Progenitor cell of endocrine pancreas (in vitro differentiated cells): ENCODE results near the gene PIP4P1. TPM values are rescaled to one million over a fixed set of nuclear protein-coding genes. Genes with fewer than 3 reads are reported as not detected.

ENCODE experiments used
- DNase-seq: peaks from one replicate; pipeline ENCODE4 v3.0.0; 2021; ENCODE audit warnings: low spot score; ENCODE audit not compliant: unreplicated experiment
- H3K27ac Mint-ChIP-seq: 2 replicates; pipeline ENCODE4 v1.8.0; 2021; ENCODE audit warnings: mild to moderate bottlenecking, moderate library complexity, mixed read lengths
- H3K27me3 Mint-ChIP-seq: 2 replicates; pipeline ENCODE4 v1.8.0; 2021; ENCODE audit warnings: mixed read lengths
- H3K36me3 Mint-ChIP-seq: 2 replicates; pipeline ENCODE4 v1.8.0; 2022; ENCODE audit warnings: mixed read lengths; ENCODE audit not compliant: insufficient read depth
- H3K4me1 Mint-ChIP-seq: 2 replicates; pipeline ENCODE4 v1.8.0; 2021; ENCODE audit warnings: low read depth, mixed read lengths
- H3K4me3 Mint-ChIP-seq: 2 replicates; pipeline ENCODE4 v1.8.0; 2021; ENCODE audit warnings: low read depth, mild to moderate bottlenecking, moderate library complexity, mixed read lengths
- H3K9me3 Mint-ChIP-seq: 2 replicates; pipeline ENCODE4 v1.8.0; 2021; ENCODE audit warnings: low read depth, mixed read lengths
- total RNA-seq: library from RNA; stranded (reverse); gene quantifications from 2 replicates; pipeline ENCODE4 v1.2.1, GENCODE V29; 2021
- TF ChIP-seq, protein P1 (sequence below): fragments of 200-600 bp; sonication (generic); IDR thresholded peaks from one replicate; pipeline ENCODE4 v1.5.0; 2021; ENCODE audit warnings: antibody characterized with exemption, mild to moderate bottlenecking; ENCODE audit not compliant: unreplicated experiment

Gene PIP4P1
- total RNA-seq, 1 donor from 2014 or later: 45.6 TPM

DNA sequence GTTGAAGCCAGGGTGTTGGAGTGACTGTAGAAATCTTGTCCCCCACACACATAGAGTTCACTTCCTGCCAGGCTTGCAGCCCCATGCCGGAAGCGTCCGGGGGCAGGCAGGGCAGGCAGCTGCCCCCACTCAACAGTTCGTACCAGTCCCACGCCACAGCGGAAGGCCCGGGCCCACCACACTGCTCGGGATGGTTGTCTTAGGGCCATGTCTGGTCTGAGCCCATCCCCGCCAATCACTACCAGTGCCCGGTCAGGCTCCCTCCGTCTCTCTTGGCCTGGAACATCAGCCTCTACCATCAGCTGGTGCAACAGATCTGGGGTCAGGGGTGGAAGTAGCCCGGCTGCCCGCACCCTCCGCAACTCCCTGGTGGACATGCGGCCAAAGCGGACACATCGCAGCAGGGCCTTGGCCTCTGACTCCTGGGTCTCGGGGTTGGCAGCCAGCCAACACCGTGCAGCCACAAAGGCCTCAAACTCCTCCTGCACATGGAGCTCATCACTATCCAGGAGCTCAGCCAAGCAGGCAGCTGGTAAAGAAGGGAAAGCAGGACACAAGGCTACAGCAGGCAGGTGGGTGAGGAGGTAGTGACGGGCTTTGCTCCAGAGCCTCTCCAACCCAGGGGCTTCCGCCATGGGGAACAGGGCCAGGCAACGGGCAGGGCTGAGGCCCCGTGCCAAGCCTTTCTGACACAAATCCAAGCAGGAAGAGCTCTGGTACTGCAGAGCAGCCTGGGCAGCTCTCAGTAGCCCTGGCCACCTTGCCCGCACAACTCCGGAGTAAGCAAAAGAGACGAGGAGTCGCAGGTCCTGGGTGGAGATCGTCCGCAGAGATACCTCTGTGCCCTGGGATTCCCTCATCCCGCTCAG, 31.2 kb downstream of the PIP4P1 start:
- Mint-ChIP-seq H3K9me3 (no peaks in the 10 kb centered on the region), H3K36me3 (no peaks in the 10 kb centered on the region), H3K4me3 (no peak overlapping the region), H3K27me3 (peaks cover 3% of the 10 kb centered on the region), H3K27ac (no peak overlapping the region), H3K4me1 (peaks cover 1% of the 10 kb centered on the region)
- TF ChIP-seq, protein P1, sequence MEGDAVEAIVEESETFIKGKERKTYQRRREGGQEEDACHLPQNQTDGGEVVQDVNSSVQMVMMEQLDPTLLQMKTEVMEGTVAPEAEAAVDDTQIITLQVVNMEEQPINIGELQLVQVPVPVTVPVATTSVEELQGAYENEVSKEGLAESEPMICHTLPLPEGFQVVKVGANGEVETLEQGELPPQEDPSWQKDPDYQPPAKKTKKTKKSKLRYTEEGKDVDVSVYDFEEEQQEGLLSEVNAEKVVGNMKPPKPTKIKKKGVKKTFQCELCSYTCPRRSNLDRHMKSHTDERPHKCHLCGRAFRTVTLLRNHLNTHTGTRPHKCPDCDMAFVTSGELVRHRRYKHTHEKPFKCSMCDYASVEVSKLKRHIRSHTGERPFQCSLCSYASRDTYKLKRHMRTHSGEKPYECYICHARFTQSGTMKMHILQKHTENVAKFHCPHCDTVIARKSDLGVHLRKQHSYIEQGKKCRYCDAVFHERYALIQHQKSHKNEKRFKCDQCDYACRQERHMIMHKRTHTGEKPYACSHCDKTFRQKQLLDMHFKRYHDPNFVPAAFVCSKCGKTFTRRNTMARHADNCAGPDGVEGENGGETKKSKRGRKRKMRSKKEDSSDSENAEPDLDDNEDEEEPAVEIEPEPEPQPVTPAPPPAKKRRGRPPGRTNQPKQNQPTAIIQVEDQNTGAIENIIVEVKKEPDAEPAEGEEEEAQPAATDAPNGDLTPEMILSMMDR: no peak
- no peak for DNase-seq

DNA sequence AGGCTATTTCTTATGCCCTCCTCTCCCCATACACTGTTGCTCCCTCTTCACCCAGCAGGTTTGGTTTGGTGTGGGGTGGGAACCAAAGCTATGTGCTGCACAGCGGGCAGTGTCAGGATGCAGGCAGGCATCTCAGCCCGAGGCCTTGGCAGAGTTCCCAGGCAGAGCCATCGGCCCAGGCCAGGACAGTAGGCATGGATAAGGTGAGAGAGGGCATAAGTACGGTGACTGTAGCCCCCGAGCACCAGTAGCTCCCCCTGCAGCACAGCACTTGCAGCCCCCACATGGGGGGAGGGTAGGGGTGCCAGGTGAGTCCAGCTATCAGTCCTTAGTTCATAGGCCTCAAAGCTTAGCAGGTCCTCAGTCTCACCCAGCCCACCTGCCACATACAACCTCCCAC, 32.4 kb downstream of the PIP4P1 start:
- no peak for DNase-seq
- Mint-ChIP-seq H3K36me3 (no peaks in the 10 kb centered on the region), H3K27ac (no peak overlapping the region), H3K4me1 (peaks cover 3% of the 10 kb centered on the region), H3K4me3 (no peak overlapping the region), H3K9me3 (no peaks in the 10 kb centered on the region), H3K27me3 (peaks cover 2% of the 10 kb centered on the region)
- TF ChIP-seq, protein P1: no peak

DNA sequence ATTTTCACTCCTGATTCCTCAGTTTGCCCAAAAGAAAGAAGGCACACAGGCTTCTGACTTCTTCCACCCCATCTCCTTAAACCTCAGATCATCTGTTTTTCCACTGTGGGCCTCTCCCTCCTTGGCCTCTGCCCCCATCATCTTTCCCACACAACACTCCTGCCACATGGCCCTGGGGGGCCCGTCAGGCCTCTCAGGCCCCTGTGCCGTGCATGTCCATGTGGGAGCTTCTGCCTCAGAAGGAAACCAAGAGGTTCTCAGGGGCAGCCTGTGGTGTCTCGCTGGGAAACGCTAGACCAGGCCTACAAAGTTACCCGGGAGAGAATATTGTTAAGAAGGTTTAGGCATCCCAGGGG, 33.2 kb downstream of the PIP4P1 start:
- no peak for DNase-seq
- no peak overlapping the region for H3K27ac Mint-ChIP-seq
- H3K4me3 Mint-ChIP-seq: no peak overlapping the region
- peaks cover 3% of the 10 kb centered on the region for H3K4me1 Mint-ChIP-seq
- TF ChIP-seq, protein P1: no peak
- no peaks in the 10 kb centered on the region for H3K9me3 Mint-ChIP-seq
- no peaks in the 10 kb centered on the region for H3K27me3 Mint-ChIP-seq
- no peaks in the 10 kb centered on the region for H3K36me3 Mint-ChIP-seq

DNA sequence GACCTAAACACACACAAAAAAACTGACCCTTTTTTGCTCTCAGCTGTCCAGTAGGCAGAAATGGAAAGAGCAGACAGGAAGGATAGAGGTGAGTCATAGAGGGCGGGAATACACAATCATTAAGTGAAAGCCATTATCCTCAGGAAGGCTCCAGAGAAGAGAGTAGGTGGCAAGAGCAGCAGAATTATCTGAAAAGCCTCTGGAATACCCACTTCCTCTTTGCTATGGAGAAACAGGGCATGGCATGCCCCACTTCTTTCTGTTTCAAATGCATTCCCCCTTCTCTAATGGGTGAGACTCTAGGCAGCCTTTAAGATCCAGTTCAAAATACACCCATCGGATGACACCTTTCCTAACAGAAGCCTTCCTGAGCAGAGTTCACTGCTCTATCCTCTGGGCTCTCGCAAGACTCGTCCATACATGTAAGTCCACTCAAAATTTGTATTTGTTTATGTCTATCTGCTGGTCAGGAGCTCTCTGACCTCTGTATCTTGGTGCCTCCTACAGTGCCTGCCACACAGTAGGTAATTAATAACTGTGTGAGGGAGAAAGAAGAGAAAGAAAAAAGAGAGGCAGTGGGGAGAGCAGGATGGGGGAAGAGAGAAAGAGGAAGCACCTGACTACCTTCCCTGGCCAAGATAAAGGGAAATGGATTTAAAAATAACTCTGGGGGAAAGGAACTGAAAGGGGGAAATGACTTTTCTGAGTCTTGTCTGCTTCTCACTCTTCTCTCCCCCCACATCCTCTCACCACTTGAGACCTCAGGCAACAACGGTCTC, 33.8 kb downstream of the PIP4P1 start:
- H3K9me3 Mint-ChIP-seq: no peaks in the 10 kb centered on the region
- DNase-seq: no peak
- no peak overlapping the region for H3K4me3 Mint-ChIP-seq
- H3K36me3 Mint-ChIP-seq: no peaks in the 10 kb centered on the region
- H3K4me1 Mint-ChIP-seq: peaks cover 3% of the 10 kb centered on the region
- TF ChIP-seq, protein P1: no peak
- H3K27ac Mint-ChIP-seq: no peak overlapping the region
- no peaks in the 10 kb centered on the region for H3K27me3 Mint-ChIP-seq

DNA sequence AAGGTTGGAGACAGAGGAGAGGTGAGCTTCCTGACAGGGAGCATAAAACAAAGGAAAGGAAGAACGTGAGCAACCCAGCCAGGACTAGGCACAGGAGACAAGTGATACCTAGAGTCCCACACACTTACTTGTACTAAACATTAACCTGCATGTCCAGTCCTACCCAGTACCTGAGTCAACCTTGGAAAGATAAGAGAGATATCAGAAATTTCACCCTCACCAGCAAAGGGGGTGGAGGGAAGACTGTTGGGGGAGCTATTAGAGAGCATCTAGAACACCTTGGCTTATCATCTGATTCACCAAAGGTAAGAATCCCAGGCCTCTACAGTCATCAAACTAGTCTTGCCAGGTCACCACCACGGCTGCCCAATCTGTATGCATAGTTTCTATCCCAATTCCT, 36.4 kb downstream of the PIP4P1 start:
- no peaks in the 10 kb centered on the region for H3K27me3 Mint-ChIP-seq
- H3K4me3 Mint-ChIP-seq: no peak overlapping the region
- no peak for DNase-seq
- no peak overlapping the region for H3K27ac Mint-ChIP-seq
- H3K4me1 Mint-ChIP-seq: peaks cover 3% of the 10 kb centered on the region
- TF ChIP-seq, protein P1: no peak
- H3K36me3 Mint-ChIP-seq: no peaks in the 10 kb centered on the region
- no peaks in the 10 kb centered on the region for H3K9me3 Mint-ChIP-seq
